Activated CD8-positive, alpha-beta T cell treated with anti-CD3 and anti-CD28 coated beads for 36 hours (primary cell): ENCODE results near the gene SLC12A5. TPM values are rescaled to one million over a fixed set of nuclear protein-coding genes. Genes with fewer than 3 reads are reported as not detected.

Experiments
- ATAC-seq: fragments of 200-7000 bp; cut with Tn5 transposase; one replicate; pipeline ENCODE4 v1.10.0; 2021; ENCODE audit warnings: mild to moderate bottlenecking, moderate library complexity
- CTCF ChIA-PET: fragments of 350-600 bp; sonication (Branson Sonifier 250); formaldehyde crosslinking; loops from one replicate; lab custom pipeline; 2021; ENCODE audit warnings: antibody characterized with exemption; lab: Charles Lee
- POLR2A ChIA-PET: fragments of 350-600 bp; sonication (Branson Sonifier 250); formaldehyde crosslinking; loops from one replicate; lab custom pipeline; 2021; ENCODE audit warnings: antibody characterized with exemption; lab: Charles Lee
- DNase-seq: peaks from one replicate; pipeline ENCODE4 v3.0.0-alpha.2; 2020
- H3K27ac Mint-ChIP-seq: one replicate; pipeline ENCODE4 v1.8.0; 2021; ENCODE audit warnings: mild to moderate bottlenecking, mixed read lengths
- H3K27me3 Mint-ChIP-seq: one replicate; pipeline ENCODE4 v1.8.0; 2021; ENCODE audit warnings: mixed read lengths
- H3K36me3 Mint-ChIP-seq: one replicate; pipeline ENCODE4 v1.8.0; 2021; ENCODE audit warnings: low read depth, mixed read lengths
- H3K4me1 Mint-ChIP-seq: one replicate; pipeline ENCODE4 v1.8.0; 2021; ENCODE audit warnings: low read depth, mixed read lengths
- H3K4me3 Mint-ChIP-seq: one replicate; pipeline ENCODE4 v1.8.0; 2021; ENCODE audit warnings: mild to moderate bottlenecking, moderate library complexity, mixed read lengths
- H3K9me3 Mint-ChIP-seq: one replicate; pipeline ENCODE4 v1.8.0; 2021; ENCODE audit warnings: mixed read lengths
- CTCF ChIP-seq: fragments of 200-600 bp; IDR thresholded peaks from one replicate; pipeline ENCODE4 v1.8.0; 2022; ENCODE audit warnings: antibody characterized with exemption, mild to moderate bottlenecking
- intact Hi-C: fragments of 100-400 bp; cut with micrococcal nuclease; formaldehyde crosslinking; loops from one replicate; pipeline ENCODE4 v1.10.0; 2022
- total RNA-seq, 2 experiments: library from RNA; stranded (reverse); gene quantifications; one replicate each; pipeline ENCODE4 v1.2.3, GENCODE V29; 2021

SLC12A5 gene
- total RNA-seq, 2 experiments from 2014 or later = 0.43 TPM; not detected in 1

GRCh38 chr20:46060975-46061374 lies 32.0 kb downstream of the SLC12A5 start:
- ATAC-seq = no peak
- CTCF ChIA-PET = interaction anchor here (1.4 to 2.3 kb wide), 2 partner anchors 48 to 351 kb away, joined by 3 to 8 read pairs; no protein-coding TSS in a partner anchor

GRCh38 chr20:46062151-46062550 lies 33.1 kb downstream of the SLC12A5 start:
- no peaks in the 10 kb centered on the region for H3K9me3 Mint-ChIP-seq
- no peak for DNase-seq
- CTCF ChIA-PET = interaction anchor here (2.3 kb wide), 1 partner anchor 50 kb away, joined by 8 read pairs; no protein-coding TSS in a partner anchor
- H3K36me3 Mint-ChIP-seq = peaks cover 71% of the 10 kb centered on the region
- H3K4me3 Mint-ChIP-seq = no peak overlapping the region
- POLR2A ChIA-PET = interaction anchor here (1.4 kb wide), 1 partner anchor 22 kb away, joined by 4 read pairs; no protein-coding TSS in a partner anchor
- peaks cover 16% of the 10 kb centered on the region for H3K27me3 Mint-ChIP-seq
- no peak for TF ChIP-seq CTCF
- H3K4me1 Mint-ChIP-seq = peaks cover 62% of the 10 kb centered on the region
- intact Hi-C loops = loop anchor here (5.0 kb wide), 1 partner anchor 40 kb away; no protein-coding TSS in a partner anchor
- H3K27ac Mint-ChIP-seq = no peak overlapping the region
- no peak for ATAC-seq

More at GRCh38 chr20:46060975-46061374, 32.0 kb downstream of the SLC12A5 start:
- no peak for TF ChIP-seq CTCF
- POLR2A ChIA-PET = interaction anchor here (1.8 to 2.0 kb wide), 2 partner anchors 13 to 25 kb away, joined by 5 read pairs; no protein-coding TSS in a partner anchor
- Mint-ChIP-seq H3K27ac (peak overlapping the region; percentile 36), H3K4me1 (peaks cover 62% of the 10 kb centered on the region), H3K4me3 (no peak overlapping the region), H3K36me3 (peaks cover 60% of the 10 kb centered on the region), H3K9me3 (no peaks in the 10 kb centered on the region), H3K27me3 (peaks cover 24% of the 10 kb centered on the region)
- intact Hi-C loops = loop anchor here (5.0 kb wide), 1 partner anchor 39 kb away; no protein-coding TSS in a partner anchor
- DNase-seq = no peak

- DNase-seq (no peak), ATAC-seq (no peak)
- Mint-ChIP-seq H3K4me1 (peaks cover 62% of the 10 kb centered on the region), H3K4me3 (no peak overlapping the region), H3K27me3 (peaks cover 15% of the 10 kb centered on the region), H3K36me3 (peaks cover 71% of the 10 kb centered on the region), H3K9me3 (no peaks in the 10 kb centered on the region), H3K27ac (no peak overlapping the region)
- no peak for TF ChIP-seq CTCF
- ChIA-PET CTCF (interaction anchor here (1.2 to 2.3 kb wide), 2 partner anchors 50 to 263 kb away, joined by 3 to 8 read pairs; no protein-coding TSS in a partner anchor), POLR2A (interaction anchor here (1.4 kb wide), 1 partner anchor 22 kb away, joined by 4 read pairs; no protein-coding TSS in a partner anchor)
- intact Hi-C loops = loop anchor here (5.0 kb wide), 1 partner anchor 40 kb away; no protein-coding TSS in a partner anchor
Measured at GRCh38 chr20:46062621-46063020, 33.6 kb downstream of the SLC12A5 start.

GRCh38 chr20:46063151-46063550 lies 34.1 kb downstream of the SLC12A5 start:
- H3K4me1 Mint-ChIP-seq = peaks cover 60% of the 10 kb centered on the region
- intact Hi-C loops = loop anchor here (5.0 kb wide), 1 partner anchor 41 kb away; no protein-coding TSS in a partner anchor
- DNase-seq = no peak
- no peaks in the 10 kb centered on the region for H3K9me3 Mint-ChIP-seq
- CTCF ChIA-PET = interaction anchor here (1.2 to 1.8 kb wide), 2 partner anchors 49 to 264 kb away, joined by 3 to 7 read pairs; no protein-coding TSS in a partner anchor
- TF ChIP-seq CTCF = no peak
- H3K36me3 Mint-ChIP-seq = peaks cover 73% of the 10 kb centered on the region
- peaks cover 12% of the 10 kb centered on the region for H3K27me3 Mint-ChIP-seq
- peak overlapping the region; percentile 79 for H3K27ac Mint-ChIP-seq
- POLR2A ChIA-PET = no interaction called here
- no peak overlapping the region for H3K4me3 Mint-ChIP-seq
- ATAC-seq = no peak

GRCh38 chr20:46063652-46064054 lies 34.6 kb downstream of the SLC12A5 start:
- DNase-seq = peak; percentile 35
- TF ChIP-seq CTCF = no peak
- H3K4me3 Mint-ChIP-seq = no peak overlapping the region
- intact Hi-C loops = loop anchor here (5.0 kb wide), 1 partner anchor 41 kb away; no protein-coding TSS in a partner anchor
- H3K27me3 Mint-ChIP-seq = peaks cover 10% of the 10 kb centered on the region
- ATAC-seq = peak; percentile 58
- ChIA-PET CTCF (interaction anchor here (1.2 to 1.8 kb wide), 2 partner anchors 50 to 264 kb away, joined by 3 to 7 read pairs; no protein-coding TSS in a partner anchor), POLR2A (no interaction called here)
- peaks cover 58% of the 10 kb centered on the region for H3K4me1 Mint-ChIP-seq
- H3K36me3 Mint-ChIP-seq = peaks cover 78% of the 10 kb centered on the region
- H3K27ac Mint-ChIP-seq = peak overlapping the region; percentile 79
- no peaks in the 10 kb centered on the region for H3K9me3 Mint-ChIP-seq
